ENCODE data around the gene RELL2.
"Not testable (repeated sequence)": the region's sequence is repeated elsewhere in the genome, so short reads cannot be mapped to it uniquely, and the experiment has no call there.

Gene RELL2

GRCh38 chr5:141636413-141637122, at the start of gene RELL2, which contains the start of gene HDAC3:
TSS of gene RELL2 (plus strand) at chr5:141636997. CDS start at chr5:141638226, 1,229 bp downstream.
TSS of gene HDAC3 (minus strand) at chr5:141636849. CDS start at chr5:141636790, 59 bp downstream.
- peak; percentile 84 to 97 (median 92) for DNase-seq (ENCODE audit: low read depth in 4 of 4, low spot score in 1 of 4)

DNA sequence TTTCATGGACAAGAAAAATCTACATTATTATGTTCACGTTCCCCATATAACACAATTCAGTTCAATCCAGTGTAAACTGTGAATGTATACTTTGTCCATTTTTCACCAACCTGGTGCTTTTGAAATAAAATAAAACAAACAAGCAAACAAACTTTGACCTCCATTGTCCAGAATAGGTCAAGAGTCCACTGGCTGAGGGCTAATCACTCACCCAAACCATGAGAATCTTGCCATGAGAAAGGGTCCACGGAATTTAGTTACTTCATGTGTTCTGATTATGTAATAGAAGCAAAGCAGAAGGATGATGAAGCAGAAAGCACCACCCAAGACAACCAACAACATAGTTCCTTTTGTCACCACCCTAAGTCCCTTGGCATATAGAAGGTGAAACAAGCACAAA, 46.7 kb upstream of the RELL2 start:
- no peak for DNase-seq (ENCODE audit: low read depth in 4 of 4, low spot score in 1 of 4)

- no peak for DNase-seq (ENCODE audit: low read depth in 4 of 4, low spot score in 1 of 4)
Observed at GRCh38 chr5:141596867-141597266, 39.9 kb upstream of the RELL2 start.

DNA sequence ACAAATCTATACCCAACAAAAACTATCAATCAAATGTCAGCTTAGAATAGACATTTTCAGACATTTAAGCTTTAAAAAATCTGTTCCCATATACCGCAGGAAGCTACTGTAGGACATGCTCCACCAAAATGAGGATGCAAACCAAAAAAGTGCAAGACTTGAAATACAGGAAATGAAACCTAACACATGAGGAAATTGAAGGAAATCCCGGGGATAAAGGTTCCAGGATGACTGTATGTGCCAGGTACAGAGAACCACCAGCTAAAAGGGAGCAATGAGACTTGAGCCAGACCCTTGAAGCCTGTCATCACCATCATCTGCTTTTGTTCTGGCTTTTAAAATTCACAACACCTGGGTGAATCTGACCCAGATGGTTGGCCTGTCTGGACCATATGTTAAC, 39.4 kb upstream of the RELL2 start:
- DNase-seq (ENCODE audit: low read depth in 4 of 4, low spot score in 1 of 4), result no peak

- DNase-seq (ENCODE audit: low read depth in 4 of 4, low spot score in 1 of 4), result no peak
Observed at GRCh38 chr5:141597814-141598213, 39.0 kb upstream of the RELL2 start.

DNA sequence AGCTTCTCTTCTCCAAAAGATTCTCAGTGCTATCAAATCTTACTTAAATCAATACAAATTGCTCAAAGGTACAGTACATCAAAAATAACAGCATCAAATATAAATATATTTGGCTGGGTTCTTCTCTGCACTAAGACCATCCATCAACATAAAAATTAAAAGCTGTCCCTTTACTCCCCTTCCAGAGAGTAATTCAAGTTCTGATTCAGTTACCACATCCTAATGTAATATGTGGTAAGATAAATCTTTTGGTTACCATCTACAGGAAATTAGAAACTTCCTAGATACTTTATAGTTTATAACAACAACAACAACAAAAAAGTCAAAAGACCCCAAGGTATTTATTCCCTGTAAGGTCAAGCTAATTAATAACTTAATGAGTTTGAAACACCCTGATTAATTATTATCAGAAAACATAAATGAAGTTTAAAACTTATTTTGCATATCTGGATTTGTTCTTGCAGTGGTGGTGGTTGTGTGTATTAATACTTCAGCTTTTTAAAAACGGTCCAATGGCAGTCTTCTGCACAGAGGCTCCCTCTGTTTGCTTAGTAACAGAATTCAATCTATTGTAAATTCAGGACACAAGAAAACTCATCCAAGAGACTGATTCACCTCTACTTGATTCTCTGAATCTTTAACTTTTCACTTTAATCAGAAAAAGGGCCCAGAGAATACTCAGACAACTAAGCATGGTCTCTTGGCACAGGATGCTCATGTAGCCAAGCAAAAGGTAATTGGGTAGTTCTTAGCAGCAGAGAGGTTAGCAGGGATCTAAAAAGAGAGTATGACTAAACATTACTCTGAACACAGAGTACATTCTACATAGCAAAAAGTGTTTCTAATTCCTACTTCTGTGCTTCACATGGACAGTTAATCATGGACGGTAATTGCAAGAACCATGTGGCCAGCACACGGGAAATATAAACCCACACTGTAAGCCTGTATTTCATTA, 38.1 kb upstream of the RELL2 start:
- DNase-seq (ENCODE audit: low read depth in 4 of 4, low spot score in 1 of 4), result no peak

GRCh38 chr5:141602606-141603005, 34.2 kb upstream of the RELL2 start:
- no peak for DNase-seq (ENCODE audit: low read depth in 4 of 4, low spot score in 1 of 4)

GRCh38 chr5:141603923-141604717, 32.7 kb upstream of the RELL2 start:
- DNase-seq (ENCODE audit: low read depth in 4 of 4, low spot score in 1 of 4), result no peak

DNA sequence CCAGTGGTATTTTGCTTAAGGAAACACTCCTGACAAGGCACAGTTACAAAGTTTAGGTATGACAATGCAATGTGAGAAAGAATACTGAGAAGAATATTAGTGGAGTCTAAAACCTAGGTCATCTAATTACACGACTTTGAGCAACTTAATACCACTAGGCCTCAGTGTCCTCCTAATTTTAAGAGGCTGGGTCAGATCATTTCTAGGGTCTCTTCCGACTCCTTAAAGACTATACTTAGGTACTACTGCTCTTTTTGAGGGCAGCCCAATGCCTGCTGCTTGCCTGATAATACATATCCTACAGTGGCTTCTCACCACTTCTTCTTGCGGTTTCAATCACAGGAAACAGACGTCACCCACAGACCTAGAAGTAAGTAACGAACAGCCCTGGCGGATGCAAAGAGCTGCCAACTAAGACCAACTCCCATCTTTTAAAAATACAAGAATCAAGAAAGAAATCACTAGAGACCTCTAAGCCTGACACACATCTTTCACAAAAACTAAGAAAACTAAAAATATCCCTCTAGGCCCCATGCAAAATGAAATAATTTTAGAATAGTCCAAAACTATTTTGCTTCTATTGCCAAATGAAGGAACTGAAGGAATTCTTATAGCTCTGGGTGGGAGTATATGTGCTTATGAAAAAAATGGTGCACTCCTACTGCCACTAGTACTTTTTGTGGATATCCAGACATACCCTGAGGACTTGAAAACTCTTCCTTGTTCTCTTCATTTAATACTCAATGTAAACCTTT, 31.1 kb upstream of the RELL2 start:
- peak in 3 of 4 experiments; percentile 27 to 34 (median 33) for DNase-seq (ENCODE audit: low read depth in 4 of 4, low spot score in 1 of 4)

DNA sequence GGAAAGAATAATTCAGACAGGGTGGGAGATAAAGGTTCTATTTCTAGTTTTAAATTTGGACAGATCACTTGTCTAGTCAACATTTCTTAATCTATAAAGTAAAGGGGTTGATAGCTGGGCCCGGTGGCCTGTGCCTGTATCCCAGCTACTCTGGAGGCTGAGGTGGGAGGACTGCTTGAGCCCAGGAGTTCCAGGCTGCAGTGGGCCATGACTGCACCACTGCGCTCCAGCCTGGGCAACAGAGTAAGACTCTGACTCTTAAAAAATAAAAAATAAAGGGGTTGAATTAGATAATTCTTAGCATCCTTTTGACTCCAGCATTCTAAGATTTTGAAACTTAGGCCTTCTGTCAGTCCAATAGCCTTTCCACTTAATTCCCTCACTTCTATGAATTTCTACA, 28.8 kb upstream of the RELL2 start:
- DNase-seq (ENCODE audit: low read depth in 4 of 4, low spot score in 1 of 4), result no peak

DNA sequence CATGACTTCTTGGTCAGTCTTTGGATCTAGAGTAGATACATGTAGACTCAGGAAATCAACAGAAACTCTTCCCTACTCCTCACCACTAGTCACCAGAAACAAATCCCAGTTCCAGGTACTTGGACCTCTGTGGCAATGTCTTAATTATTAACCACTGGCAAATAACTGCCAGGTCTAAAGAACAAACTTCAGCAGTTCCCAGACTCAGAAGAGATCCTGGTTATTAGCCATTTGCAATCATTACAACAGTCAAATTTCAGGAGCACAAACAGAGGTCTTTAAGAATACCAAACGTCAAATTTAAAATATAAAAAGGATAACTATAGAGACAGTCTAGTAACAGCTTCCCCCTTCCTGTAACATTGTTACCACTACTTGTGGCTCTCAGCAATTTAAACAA, 28.2 kb upstream of the RELL2 start:
- no peak for DNase-seq (ENCODE audit: low read depth in 4 of 4, low spot score in 1 of 4)

DNA sequence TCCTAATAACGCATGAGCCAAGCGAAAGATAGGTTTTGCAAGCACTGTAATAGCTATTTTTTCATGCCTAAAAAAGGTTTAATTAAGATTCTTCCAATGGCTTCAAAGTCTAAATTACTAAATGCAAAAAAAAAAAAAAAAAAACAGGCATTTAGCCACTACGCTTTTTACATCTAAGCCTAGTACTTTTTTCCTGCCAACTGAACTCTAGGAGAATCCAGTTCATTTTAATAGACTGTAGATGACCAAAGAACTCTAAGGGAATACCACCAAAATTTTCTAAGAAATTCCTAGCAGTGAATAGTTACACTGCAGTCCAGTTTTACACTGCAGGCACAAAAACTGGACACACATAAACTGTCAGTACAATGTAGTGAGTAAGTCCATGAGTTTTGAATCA, 27.8 kb upstream of the RELL2 start:
- no peak for DNase-seq (ENCODE audit: low read depth in 4 of 4, low spot score in 1 of 4)

- not testable (repeated sequence) for DNase-seq (ENCODE audit: low read depth in 4 of 4, low spot score in 1 of 4)
Observed at GRCh38 chr5:141609921-141610320, 26.9 kb upstream of the RELL2 start.

- no peak for DNase-seq (ENCODE audit: low read depth in 4 of 4, low spot score in 1 of 4)
Observed at GRCh38 chr5:141611289-141611688, 25.5 kb upstream of the RELL2 start.

GRCh38 chr5:141613344-141613743, 23.5 kb upstream of the RELL2 start:
- DNase-seq (ENCODE audit: low read depth in 4 of 4, low spot score in 1 of 4), result no peak

DNA sequence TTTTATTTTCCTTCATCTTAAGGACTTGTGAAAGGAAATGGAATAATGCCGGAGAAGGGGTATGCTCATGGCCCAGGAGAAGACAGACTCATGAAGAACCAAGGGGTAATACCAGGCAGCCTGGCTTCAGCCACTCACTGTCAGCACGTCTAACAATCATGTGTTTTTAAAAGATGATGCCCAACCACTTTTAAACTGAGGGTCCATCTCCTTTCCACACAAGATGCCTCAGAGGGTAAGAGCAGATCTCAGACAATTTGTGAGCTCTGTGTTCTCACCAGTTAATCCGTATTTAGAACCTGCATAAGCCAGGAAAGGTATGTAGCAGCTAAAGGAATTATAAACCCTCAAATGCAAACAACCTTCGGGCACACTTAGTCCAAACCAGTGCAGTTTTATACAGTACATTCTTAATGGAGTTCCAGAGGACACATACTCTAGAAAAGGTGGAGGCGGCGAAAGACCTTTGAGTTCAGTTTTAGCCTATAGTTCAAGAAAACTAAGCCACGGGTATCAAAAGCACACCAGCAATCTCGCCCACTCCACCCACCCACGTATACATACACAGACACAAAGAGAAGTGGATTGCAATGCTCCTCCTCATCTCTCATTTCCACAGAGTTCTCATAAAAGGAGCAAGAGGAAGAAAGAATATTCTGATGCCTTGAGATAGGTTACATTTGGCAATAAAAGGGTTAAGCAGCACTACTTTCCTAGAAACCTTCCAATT, 20.6 kb upstream of the RELL2 start:
- no peak for DNase-seq (ENCODE audit: low read depth in 4 of 4, low spot score in 1 of 4)

- no peak for DNase-seq (ENCODE audit: low read depth in 4 of 4, low spot score in 1 of 4)
Observed at GRCh38 chr5:141617128-141617527, 19.7 kb upstream of the RELL2 start.

GRCh38 chr5:141617682-141618029, 19.1 kb upstream of the RELL2 start:
- DNase-seq (ENCODE audit: low read depth in 4 of 4, low spot score in 1 of 4), result no peak

- peak in 2 of 4 experiments; percentile 54 to 56 for DNase-seq (ENCODE audit: low read depth in 4 of 4, low spot score in 1 of 4)
Observed at GRCh38 chr5:141618030-141618803, 18.6 kb upstream of the RELL2 start.

Measured in stimulated activated CD4-positive, alpha-beta T cell treated with anti-CD3 and anti-CD28 coated beads, Interleukin-1b, Interleukin-23, amount 100 ng/mL, for 24 hours (primary cell).